ENCODE results near the gene NXPE4.
"Not testable (repeated sequence)": the region's sequence is repeated elsewhere in the genome, so short reads cannot be mapped to it uniquely, and the experiment has no call there.

The NXPE4 gene

GRCh38 chr11:114610550-114610949, 15.0 kb upstream of the NXPE4 start:
- DNase-seq: no peak

DNA sequence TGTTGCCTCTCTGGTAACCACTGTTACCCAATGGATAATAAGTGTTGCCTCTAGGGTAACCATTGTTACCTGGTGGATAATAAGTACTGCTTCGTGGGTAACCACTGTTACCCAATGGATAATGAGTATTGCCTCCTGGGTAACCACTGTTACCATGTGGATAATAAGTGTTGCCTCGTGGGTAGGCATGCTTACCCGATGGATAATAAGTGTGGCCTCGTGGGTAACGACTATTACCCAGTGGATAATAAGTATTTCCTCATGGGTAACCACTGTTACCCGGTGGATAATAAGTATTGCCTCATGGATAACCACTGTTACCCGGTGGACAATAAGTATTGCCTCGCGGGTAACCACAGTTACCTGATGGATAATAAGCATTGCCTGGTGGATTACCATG, 13.8 kb upstream of the NXPE4 start:
- no peak for DNase-seq

GRCh38 chr11:114608605-114609004, 13.0 kb upstream of the NXPE4 start:
- not testable (repeated sequence) for DNase-seq

GRCh38 chr11:114607753-114608459, 12.3 kb upstream of the NXPE4 start:
- DNase-seq: no peak

- not testable (repeated sequence) for DNase-seq
Measured at GRCh38 chr11:114606802-114607075, 11.2 kb upstream of the NXPE4 start.

DNA sequence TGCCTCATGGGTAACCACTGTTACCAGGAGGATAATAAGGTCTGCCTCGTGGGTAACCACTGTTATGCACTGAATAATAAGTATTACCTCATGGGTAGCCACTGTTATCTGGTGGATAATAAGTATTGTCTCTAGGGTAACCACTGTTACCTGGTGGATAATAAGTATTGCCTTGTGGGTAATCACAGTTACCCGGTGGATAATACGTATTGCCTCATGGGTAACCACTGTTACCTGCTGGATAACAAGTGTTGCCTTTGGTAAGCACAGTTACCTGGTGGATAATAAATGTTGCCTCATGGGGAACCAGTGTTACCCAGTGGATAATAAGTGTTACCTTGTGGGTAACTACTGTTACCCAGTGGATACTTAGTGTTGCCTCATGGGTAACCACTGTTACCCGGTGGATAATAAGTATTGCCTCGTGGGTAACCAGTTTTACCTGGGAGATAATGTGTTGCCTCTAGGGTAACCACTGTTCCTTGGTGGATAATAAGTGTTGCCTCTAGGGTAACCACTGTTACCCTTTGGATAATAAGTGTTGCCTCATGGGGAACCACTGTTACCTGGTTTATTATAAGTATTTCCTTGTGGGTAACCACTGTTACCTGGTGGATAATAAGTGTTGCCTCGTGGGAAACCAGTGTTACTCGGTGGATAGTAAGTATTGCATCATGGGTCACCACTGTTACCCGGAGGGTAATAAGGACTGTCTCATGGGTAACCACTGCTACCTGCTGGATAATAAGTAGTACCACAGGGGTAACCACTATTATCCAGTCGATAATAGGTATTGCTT, 10.6 kb upstream of the NXPE4 start:
- DNase-seq: no peak

DNA sequence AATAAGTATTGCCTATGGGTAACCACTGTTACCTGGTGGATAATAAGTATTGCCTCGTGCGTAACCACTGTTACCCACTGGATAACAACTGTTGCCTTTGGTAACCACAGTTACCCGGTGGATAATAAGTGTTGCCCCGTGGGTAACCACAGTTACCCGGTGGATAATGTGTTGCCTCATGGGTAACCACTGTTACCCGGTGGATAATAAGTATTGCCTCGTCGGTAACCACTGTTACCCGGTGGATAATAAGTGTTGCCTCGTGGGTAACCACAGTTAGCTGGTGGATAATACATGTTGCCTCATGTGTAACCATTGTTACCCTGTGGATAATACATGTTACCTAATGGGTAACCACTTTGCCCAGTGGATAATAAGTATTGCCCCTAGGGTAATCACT, 9.8 kb upstream of the NXPE4 start:
- DNase-seq: no peak

DNA sequence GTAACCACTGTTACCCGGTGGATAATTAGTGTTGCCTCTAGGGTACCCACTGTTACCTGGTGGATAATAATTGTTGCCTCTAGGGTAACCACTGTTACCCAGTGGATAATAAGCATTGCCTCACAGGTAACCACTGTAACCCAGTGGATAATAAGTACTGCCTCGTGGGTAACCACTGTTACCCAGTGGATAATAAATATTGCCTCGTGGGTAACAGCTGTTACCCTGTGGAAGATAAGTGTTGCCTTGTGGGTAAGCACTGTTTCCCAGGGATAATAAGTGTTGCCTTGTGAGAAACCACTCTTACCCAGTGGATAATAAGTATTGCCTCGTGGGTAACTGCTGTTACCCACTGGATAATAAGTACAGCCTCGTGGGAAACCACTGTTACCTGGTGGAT, 9.3 kb upstream of the NXPE4 start:
- DNase-seq: no peak

DNA sequence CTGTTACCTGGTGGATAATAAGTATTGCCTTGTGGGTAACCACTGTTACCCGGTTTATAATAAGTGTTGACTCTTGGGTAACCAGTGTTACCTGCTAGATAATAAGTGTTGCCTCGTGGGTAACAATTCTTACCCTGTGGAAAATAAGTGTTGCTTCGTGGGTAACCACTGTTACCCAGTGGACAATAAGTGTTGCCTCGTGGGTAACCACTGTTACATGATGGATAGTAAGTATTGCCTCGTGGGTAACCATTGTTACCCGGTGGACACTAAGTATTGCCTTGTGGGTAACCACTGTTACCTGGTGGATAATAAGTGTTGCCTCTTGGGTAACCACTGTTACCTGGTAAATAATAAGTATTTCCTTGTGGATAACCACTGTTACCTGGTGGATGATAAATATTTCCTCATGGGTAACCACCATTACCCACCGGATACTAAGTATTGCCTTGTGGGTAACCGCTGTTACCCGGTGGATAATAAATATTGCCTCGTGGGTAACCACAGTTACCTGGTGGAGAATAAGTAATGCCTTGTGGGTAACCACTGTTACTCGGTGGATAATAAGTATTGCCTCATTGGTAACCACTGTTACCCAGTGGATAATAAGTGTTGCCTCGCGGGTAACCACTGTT, 8.7 kb upstream of the NXPE4 start:
- DNase-seq: no peak

GRCh38 chr11:114603151-114603550, 7.6 kb upstream of the NXPE4 start:
- DNase-seq: not testable (repeated sequence)

DNA sequence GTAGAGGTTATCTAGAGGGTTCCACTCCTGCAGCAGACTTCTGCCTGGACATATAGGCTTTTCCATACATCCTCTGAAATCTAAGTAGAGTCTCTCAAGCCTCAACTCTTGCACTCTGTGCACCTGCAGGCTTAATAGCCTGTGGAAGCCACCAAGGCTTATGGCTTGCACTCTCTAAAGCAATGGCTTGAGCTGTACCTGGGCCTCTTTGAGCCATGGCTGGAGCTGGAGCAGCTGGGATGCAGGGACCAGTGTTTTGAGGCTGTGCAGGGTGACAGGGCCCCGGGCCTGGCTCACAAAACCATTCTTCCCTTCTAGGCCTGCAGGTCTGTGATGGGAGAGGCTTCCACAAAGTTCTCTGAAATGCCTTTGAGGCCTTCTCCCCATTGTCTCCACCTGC, 2.9 kb upstream of the NXPE4 start:
- DNase-seq: no peak

GRCh38 chr11:114596175-114596919, 761 bp upstream of the NXPE4 start:
- DNase-seq: no peak

DNA sequence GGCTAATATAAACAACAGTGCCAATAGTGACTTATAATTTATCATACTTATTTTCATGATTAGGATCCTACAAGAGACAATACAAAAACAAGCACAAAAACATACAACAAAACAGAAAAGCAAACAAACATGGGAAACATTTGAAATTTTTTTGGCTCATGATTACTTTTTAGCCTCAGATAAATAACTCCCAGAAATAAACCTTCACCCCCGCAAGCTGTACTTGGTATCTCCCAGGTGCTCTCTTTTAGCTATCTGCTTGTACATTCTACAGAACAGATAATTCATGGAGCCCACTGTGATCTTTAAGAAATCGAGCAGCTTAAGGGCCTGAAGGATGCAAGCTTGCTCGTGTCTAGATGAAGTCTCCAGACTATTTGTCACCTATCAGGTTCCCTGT, 883 bp downstream of the NXPE4 start:
- no peak for DNase-seq

DNA sequence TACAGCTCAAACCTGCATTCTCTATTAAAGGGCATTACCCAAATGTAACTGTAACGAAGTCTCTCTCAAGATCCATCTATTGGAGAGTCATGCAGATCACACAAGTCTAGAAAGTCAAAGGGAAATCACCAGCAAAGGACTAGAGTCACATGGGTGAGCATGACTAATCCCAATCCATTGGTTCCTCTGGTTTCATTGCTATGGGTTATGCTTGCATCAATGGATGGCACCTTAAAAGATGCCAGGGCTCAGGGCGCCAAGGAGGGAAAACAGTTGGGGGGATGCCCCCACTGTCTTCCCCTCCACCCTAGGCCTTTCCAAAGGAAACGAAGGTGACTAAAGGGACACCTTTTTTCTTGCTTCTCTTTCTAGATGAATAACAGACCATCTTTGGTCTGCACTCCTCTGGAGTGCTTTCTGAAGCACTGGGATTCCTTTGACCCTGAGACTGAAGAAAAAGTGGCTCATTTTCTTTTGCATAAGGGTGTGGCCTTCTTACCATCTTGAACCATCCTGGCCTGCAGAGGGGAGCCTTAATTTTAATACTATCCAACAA, 8.1 kb downstream of the NXPE4 start:
- no peak for DNase-seq

DNA sequence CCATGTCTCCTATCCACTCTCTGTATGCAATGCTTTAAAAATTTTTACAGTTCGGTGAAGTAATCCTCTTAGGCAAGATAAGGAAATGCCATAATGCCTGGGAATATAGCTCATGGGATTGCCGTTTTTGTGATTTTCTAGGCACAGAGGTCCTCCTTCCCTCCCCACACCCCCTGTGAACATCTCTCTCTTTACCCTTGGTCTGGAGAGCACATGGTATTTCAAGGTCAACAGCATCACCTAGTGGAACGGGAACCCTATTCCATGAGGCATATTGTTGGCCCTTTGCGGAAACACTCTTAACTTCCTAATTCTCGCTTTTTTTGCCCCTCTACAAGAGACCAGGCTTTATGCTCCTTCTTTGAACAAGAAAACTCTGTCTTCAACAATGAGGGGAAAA, 8.8 kb downstream of the NXPE4 start:
- DNase-seq: no peak

DNA sequence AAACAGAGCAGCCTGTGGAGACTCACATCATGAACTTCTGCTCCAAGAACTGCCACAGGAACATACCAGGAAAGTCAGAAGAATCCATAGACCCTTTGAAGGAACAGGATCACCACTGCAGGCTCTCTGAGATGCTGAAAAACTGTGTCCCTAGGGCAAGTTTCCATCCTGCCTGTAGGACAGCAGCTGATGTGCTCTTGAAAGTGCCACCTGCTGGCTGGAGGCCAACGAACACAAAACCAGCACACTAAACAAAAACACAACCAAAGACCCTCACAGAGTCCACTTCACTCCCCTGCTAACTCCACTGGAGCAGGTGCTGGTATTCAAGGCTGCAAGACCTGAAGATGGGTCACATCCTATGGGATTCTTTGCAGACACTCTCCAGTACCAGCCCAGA, 23.9 kb downstream of the NXPE4 start:
- DNase-seq: no peak

- no peak for DNase-seq
Measured at GRCh38 chr11:114569801-114570200, 25.8 kb downstream of the NXPE4 start.

DNA sequence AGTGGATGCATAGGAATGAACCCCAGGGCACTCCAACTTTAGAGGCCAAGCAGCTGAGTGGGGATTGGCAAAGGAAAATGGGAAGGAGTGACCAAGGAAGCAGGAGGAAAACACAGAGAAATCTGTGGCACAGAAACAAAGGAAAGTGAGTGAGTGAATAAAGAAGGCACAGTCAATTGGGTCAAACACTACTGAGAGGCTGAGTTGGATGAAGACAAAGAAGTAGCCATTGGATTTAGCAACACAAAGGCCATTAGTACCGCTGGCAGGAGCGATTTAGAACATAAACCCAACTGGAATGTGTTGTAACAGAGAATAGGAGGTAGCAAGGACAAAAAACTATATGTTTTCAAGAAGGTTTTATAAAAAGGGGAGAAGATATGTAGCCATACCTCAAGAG, 29.3 kb downstream of the NXPE4 start:
- no peak for DNase-seq

GRCh38 chr11:114564831-114565230, 30.8 kb downstream of the NXPE4 start:
- DNase-seq: no peak

DNA sequence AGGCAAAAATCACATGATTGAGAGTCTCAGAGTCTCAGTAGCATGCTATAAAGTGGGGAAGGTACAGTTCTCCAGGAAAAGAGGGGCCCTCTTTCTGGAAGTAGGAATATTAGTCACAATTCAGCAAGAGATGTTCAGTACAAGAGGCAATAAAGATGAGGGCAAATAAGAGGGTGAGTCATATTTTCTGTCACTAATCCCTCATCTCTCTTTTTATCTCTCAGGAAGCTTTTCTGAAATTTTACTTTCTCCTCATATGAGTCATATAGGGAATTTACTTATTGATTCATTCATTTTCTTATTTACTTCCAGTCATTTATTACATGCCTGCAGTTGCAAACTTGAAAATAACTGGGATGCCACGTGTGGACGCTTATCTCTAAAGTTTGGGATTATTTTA, 32.5 kb downstream of the NXPE4 start:
- no peak for DNase-seq

DNA sequence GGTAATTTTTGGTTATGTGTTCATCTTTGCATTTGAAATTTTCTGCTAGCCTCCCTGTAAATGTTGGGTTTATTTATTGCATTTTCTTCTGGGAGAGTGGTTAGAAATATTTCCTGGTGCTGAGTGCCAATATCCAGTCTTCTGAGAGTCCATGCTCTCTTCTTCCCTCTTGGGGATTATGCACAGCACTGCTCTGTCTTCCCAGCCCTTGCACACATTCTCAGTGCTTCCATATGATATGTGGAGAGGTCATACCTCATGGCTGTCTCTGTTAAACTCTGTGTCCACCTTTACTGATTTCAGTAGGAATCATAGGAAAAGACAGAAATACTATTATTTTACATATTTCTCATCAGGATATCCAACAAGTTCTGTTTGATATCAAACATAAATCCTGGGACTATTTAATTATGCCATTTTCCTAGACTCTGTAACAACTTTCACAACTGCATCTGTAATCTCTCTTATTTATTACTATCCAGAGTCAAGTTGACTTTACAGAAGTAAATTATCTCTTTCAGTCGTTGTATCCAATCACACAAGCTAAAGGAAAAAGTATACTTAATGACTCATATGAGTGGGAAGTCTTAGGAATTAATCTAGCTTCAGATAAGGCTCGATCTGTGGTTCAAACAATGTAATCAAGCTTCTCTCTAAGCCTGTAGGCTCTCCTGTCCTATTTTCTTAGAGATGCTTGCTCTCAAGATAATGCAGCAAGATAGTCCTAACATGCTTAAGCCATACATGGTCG, 33.2 kb downstream of the NXPE4 start:
- DNase-seq: no peak
